CD4-positive, alpha-beta T cell treated with Interleukin-1 beta for 1 hour (primary cell): ENCODE measurements around the gene KCNIP1.
"Not testable (repeated sequence)": the region's sequence is repeated elsewhere in the genome, so short reads cannot be mapped to it uniquely, and the experiment has no call there.

Experiments used
- DNase-seq, 2 donors: peaks; one replicate each; pipeline ENCODE4 v3.0.0-alpha.2; 2020 to 2022

The KCNIP1 gene

GRCh38 chr5:170757669-170758068, 253.8 kb downstream of the KCNIP1 start:
- DNase-seq: no peak

- DNase-seq: no peak
Measured at GRCh38 chr5:170758481-170758880, 254.7 kb downstream of the KCNIP1 start.

- DNase-seq: no peak
Measured at GRCh38 chr5:170760113-170760512, 256.3 kb downstream of the KCNIP1 start.

GRCh38 chr5:170761048-170761707, 257.4 kb downstream of the KCNIP1 start:
- no peak for DNase-seq

GRCh38 chr5:170761708-170762066, 257.9 kb downstream of the KCNIP1 start:
- DNase-seq: no peak

- not testable (repeated sequence) for DNase-seq
Measured at GRCh38 chr5:170762298-170762697, 258.5 kb downstream of the KCNIP1 start.

GRCh38 chr5:170765868-170766267, 262.0 kb downstream of the KCNIP1 start:
- DNase-seq: not testable (repeated sequence)

- DNase-seq: no peak
Measured at GRCh38 chr5:170769246-170769645, 265.4 kb downstream of the KCNIP1 start.

GRCh38 chr5:170769898-170770416, 266.1 kb downstream of the KCNIP1 start:
- no peak for DNase-seq

- DNase-seq: no peak
Measured at GRCh38 chr5:170771496-170771895, 267.7 kb downstream of the KCNIP1 start.

GRCh38 chr5:170773024-170773985, 269.5 kb downstream of the KCNIP1 start:
- DNase-seq: no peak

GRCh38 chr5:170774831-170775230, 271.0 kb downstream of the KCNIP1 start:
- DNase-seq: no peak

GRCh38 chr5:170781946-170782345, 278.1 kb downstream of the KCNIP1 start:
- DNase-seq: no peak

GRCh38 chr5:170782438-170782837, 278.6 kb downstream of the KCNIP1 start:
- no peak for DNase-seq

- DNase-seq: no peak
Measured at GRCh38 chr5:170783498-170784247, 279.9 kb downstream of the KCNIP1 start, which contains the start of gene GABRP. Gene GABRP, plus strand, starts transcription at chr5:170783725. Its CDS starts 4,891 bp downstream, at chr5:170788616.

- DNase-seq: no peak
Measured at GRCh38 chr5:170785416-170785815, 281.6 kb downstream of the KCNIP1 start.
